ENCODE data around the gene CD80.
"Not testable (repeated sequence)": the region's sequence is repeated elsewhere in the genome, so short reads cannot be mapped to it uniquely, and the experiment has no call there.

Gene CD80

DNA sequence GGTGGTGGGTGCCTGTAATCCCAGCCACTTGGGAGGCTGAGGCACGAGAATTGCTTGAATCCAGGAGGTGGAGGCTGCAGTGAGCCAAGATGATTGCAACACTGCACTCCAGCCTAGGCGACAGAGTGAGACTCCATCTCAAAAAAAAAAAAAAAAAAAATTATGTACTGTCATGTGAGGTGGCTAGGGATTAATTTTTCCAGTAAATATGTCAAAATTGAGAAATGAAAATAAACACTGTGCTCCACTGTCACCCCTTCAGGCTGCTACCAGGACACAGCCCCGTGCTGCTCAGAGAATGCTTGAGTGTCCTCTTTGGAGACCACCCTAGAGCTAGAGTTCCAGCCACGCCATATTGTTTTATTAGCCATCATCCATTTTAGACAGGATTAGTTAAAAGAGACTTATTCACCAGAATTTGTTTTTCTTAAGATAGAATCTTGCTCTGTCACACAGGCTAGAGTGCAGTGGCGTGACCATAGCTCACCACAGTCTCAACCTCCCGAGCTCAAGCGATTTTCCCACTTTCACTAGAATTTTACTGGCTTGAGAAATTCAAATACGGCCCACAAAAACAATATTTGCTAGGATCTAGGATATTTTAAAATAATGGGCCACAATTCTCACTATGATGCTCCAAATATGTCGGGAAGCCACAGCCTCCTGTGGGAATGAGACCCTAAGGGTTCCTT is 642 bp downstream of the CD80 start:
- Histone ChIP-seq H3K9me3 (replicated peaks in 1 of 11) (peaks cover 0 to 4% (median 0%) of the 10 kb centered on the region in 11 experiments; a peak in 1 of 22 replicates), H3K4me2 (peak overlapping the region in 3 of 11 experiments; percentile 75 to 89 (median 84); a peak in 6 of 22 replicates), H3K4me3 (peak overlapping the region in 3 of 10 experiments; percentile 56 to 60 (median 59); a peak in 7 of 20 replicates), H3K9ac (peak overlapping the region in 4 of 11 experiments; percentile 1 to 89 (median 80); a peak in 6 of 22 replicates), H3K27ac (peak overlapping the region in 4 of 11 experiments; percentile 60 to 90 (median 85); a peak in 8 of 22 replicates), H3K27me3 (no peaks in the 10 kb centered on the region), H3K4me1 (peaks cover 0 to 90% (median 14%) of the 10 kb centered on the region in 10 experiments; a peak in 17 of 20 replicates), H4K20me1 (no peaks in the 10 kb centered on the region), H3K36me3 (peaks cover 0 to 8% (median 0%) of the 10 kb centered on the region in 11 experiments; a peak in 2 of 22 replicates)
- TF ChIP-seq Cebpa-rat (IDR thresholded peaks at IDR 0.05), result no peak

DNA sequence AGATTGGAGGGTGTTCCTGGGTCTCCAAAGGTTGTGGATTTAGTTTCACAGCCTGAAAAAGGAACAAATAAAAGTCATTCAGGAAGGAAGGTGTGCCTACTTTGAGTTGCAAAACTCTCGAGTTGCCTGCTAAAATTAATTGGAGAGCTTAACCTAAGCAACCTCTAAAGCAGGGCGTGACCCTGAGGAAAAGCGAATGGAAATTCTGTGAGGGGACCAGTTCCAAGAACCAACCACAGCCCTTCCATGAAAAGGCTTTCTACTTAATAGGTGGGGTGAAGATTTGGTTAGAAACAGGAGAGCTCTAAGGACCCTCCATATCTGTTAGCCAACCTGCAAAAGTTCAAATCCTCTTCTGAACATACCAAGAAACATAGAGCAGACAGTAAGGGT is 1.5 kb downstream of the CD80 start:
- Histone ChIP-seq H3K36me3 (peaks cover 0 to 16% (median 0%) of the 10 kb centered on the region in 11 experiments; a peak in 3 of 22 replicates), H3K27me3 (no peaks in the 10 kb centered on the region), H3K4me1 (peaks cover 0 to 94% (median 14%) of the 10 kb centered on the region in 10 experiments; a peak in 17 of 20 replicates), H3K9me3 (replicated peaks in 1 of 11) (no peaks in the 10 kb centered on the region), H3K27ac (peak overlapping the region in 2 of 11 experiments; percentile 84 to 90; a peak in 3 of 22 replicates), H3K4me3 (peak overlapping the region in 3 of 10 experiments; percentile 56 to 60 (median 59); a peak in 5 of 20 replicates), H3K9ac (peak overlapping the region in 3 of 11 experiments; percentile 4 to 89 (median 86); a peak in 4 of 22 replicates), H4K20me1 (no peaks in the 10 kb centered on the region), H3K4me2 (peak overlapping the region in 4 of 11 experiments; percentile 11 to 89 (median 80); a peak in 6 of 22 replicates)
- TF ChIP-seq Cebpa-rat (IDR thresholded peaks at IDR 0.05), result no peak

DNA sequence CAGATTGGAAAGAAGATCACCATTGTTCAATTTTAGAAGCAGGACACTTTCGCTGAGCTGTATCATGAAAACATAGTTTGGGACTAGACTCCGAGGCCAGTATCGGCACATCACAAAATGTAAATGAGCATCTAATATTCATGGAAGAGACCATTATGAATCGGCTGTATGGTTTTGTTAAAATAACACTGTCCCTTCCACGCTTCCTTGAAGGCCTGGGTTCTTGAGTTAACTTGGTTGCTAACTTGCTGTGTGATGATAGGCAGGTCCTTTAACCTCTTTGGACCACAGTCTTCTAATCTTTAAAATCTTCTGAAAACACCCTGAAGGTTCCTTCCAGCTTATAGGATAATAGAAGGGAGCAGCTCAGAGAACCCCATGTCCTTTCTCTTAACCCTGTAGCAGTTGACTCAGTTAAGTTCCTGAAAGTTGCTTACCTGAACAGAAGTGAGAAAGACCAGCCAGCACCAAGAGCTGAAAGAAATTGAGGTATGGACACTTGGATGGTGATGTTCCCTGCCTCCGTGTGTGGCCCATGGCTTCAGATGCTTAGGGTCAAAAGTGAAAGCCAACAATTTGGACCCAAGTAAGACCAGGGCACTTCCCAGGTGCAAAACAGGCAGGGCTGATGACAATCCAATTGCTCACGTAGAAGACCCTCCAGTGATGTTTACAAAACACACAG is 2.1 kb downstream of the CD80 start:
- Histone ChIP-seq H4K20me1 (no peaks in the 10 kb centered on the region), H3K27ac (peak overlapping the region in 2 of 11 experiments; percentile 84 to 90; a peak in 2 of 22 replicates), H3K4me1 (peaks cover 0 to 88% (median 9%) of the 10 kb centered on the region in 10 experiments; a peak in 17 of 20 replicates), H3K9ac (peak overlapping the region in 3 of 11 experiments; percentile 4 to 89 (median 86); a peak in 3 of 22 replicates), H3K36me3 (peaks cover 0 to 16% (median 0%) of the 10 kb centered on the region in 11 experiments; a peak in 3 of 22 replicates), H3K9me3 (replicated peaks in 1 of 11) (no peaks in the 10 kb centered on the region), H3K27me3 (no peaks in the 10 kb centered on the region), H3K4me3 (peak overlapping the region in 3 of 10 experiments; percentile 56 to 60 (median 59); a peak in 5 of 20 replicates), H3K4me2 (peak overlapping the region in 4 of 11 experiments; percentile 11 to 89 (median 80); a peak in 6 of 22 replicates)
- TF ChIP-seq Cebpa-rat (IDR thresholded peaks at IDR 0.05), result no peak

DNA sequence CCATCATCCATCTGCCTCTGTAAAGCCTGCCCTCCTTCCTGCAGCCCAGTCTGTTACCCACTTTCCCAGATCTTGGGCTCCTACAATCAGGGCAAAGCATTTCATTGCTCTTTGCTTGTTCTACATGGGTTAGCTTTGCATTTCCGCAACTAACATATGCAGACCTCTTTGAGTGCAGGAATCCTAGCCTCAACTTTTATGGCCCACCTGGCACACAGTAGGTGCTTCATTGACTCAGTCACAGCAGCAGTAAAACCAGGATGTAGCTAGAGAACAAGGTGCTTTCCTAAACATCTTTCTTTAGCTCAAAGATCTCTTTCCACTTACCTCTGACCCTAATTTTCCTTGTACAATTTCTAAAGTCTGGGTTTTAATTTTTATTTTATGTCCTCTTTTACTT is 3.5 kb downstream of the CD80 start:
- H3K4me3 ChIP-seq, result peak overlapping the region in 2 of 10 experiments; percentile 59 to 60; a peak in 3 of 20 replicates
- H3K4me1 ChIP-seq, result peaks cover 0 to 84% (median 3%) of the 10 kb centered on the region in 10 experiments; a peak in 8 of 20 replicates
- peak overlapping the region in 4 of 11 experiments; percentile 38 to 79 (median 70); a peak in 6 of 22 replicates for H3K27ac ChIP-seq
- H3K4me2 ChIP-seq, result peak overlapping the region in 4 of 11 experiments; percentile 40 to 89 (median 80); a peak in 8 of 22 replicates
- H3K9me3 ChIP-seq (replicated peaks in 1 of 11), result no peaks in the 10 kb centered on the region
- H4K20me1 ChIP-seq, result no peaks in the 10 kb centered on the region
- no peak for TF ChIP-seq Cebpa-rat (IDR thresholded peaks at IDR 0.05)
- H3K9ac ChIP-seq, result peak overlapping the region in 3 of 11 experiments; percentile 46 to 89 (median 55); a peak in 6 of 22 replicates
- peaks cover 0 to 16% (median 0%) of the 10 kb centered on the region in 11 experiments; a peak in 3 of 22 replicates for H3K36me3 ChIP-seq
- H3K27me3 ChIP-seq, result no peaks in the 10 kb centered on the region

DNA sequence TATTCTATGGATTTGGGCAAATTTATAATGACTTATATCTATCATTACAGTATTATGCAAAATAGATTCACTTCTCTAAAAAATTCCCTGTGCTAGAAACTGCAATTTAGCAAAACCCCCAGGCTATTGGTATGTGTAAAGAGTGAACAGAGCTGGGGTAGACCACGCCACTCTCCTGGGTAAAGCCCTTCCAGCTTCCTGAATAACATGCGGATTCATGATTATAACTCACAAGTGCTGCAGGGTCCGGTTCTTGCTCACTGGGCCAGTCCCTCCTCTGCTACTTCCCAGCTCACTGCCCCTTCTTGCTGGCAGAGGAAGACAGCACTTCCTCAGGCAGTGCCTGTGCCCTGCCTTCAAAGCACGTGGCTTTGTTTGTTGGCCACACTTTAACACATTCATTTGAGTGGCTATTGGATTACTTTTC is 4.1 kb downstream of the CD80 start:
- H3K9me3 ChIP-seq (replicated peaks in 1 of 11), result no peaks in the 10 kb centered on the region
- peak overlapping the region in 3 of 11 experiments; percentile 46 to 89 (median 62); a peak in 4 of 22 replicates for H3K9ac ChIP-seq
- H3K36me3 ChIP-seq, result peaks cover 0 to 19% (median 0%) of the 10 kb centered on the region in 11 experiments; a peak in 4 of 22 replicates
- no peak for TF ChIP-seq Cebpa-rat (IDR thresholded peaks at IDR 0.05)
- H3K27ac ChIP-seq, result peak overlapping the region in 4 of 11 experiments; percentile 38 to 79 (median 70); a peak in 6 of 22 replicates
- H3K4me1 ChIP-seq, result peaks cover 0 to 87% (median 3%) of the 10 kb centered on the region in 10 experiments; a peak in 8 of 20 replicates
- H4K20me1 ChIP-seq, result no peaks in the 10 kb centered on the region
- peak overlapping the region in 1 of 10 experiments; percentile 3; a peak in 2 of 20 replicates for H3K4me3 ChIP-seq
- H3K4me2 ChIP-seq, result peak overlapping the region in 5 of 11 experiments; percentile 6 to 89 (median 75); a peak in 9 of 22 replicates
- H3K27me3 ChIP-seq, result no peaks in the 10 kb centered on the region

DNA sequence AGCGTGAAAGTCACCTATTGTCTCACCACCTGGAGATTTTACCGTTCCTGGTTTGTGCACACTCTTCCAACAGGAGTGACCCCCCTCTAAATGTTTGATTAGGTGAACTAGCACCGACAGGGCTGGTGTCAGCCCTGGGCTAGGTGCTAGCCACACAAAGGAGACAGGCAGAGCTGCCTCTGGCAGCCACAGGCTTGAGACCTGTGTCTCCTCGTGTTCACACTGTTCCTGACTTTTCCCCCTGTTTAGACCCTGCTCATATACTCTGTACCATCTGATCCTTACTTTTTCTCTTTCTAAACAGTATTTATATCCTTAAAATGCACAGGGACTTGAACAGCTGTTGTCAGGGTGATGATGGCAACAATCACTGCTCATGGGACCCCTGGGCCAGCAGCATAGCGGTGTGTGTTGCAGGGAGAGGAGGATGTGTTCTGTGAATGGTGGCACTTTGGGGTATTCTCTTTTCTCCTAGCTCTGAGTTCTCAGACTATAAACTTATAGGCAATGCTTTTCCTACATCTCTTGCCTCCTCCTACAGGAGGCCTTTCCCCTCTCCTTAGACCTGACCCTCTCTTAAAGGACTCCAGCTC is 5.5 kb downstream of the CD80 start:
- Histone ChIP-seq H3K27me3 (no peaks in the 10 kb centered on the region), H3K4me3 (peak overlapping the region in 1 of 10 experiments; percentile 20; a peak in 2 of 20 replicates), H3K4me1 (peaks cover 0 to 88% (median 3%) of the 10 kb centered on the region in 10 experiments; a peak in 8 of 20 replicates), H3K4me2 (peak overlapping the region in 3 of 11 experiments; percentile 75 to 89 (median 84); a peak in 5 of 22 replicates), H3K9ac (peak overlapping the region in 3 of 11 experiments; percentile 44 to 62 (median 46); a peak in 6 of 22 replicates), H3K9me3 (replicated peaks in 1 of 11) (no peaks in the 10 kb centered on the region), H3K27ac (peak overlapping the region in 3 of 11 experiments; percentile 40 to 79 (median 73); a peak in 5 of 22 replicates), H3K36me3 (peaks cover 0 to 30% (median 0%) of the 10 kb centered on the region in 11 experiments; a peak in 5 of 22 replicates), H4K20me1 (no peaks in the 10 kb centered on the region)
- no peak for TF ChIP-seq Cebpa-rat (IDR thresholded peaks at IDR 0.05)

DNA sequence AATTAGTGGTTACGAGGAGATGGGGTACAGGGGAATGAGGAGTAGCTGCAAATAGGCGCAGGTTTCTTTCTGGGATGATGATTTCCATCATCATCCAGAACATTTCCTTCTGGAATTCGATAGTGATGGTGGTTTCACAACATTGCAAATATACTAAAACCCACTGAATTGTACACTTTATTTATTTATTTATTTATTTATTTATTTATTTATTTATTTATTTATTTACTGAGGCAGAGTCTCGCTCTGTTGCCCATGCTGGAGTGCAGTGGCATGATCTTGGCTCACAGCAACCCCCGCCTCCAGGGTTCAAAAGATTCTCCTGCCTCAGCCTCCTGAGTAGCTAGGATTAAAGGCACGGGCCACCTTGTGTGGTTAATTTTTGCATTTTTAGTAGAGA is 6.5 kb downstream of the CD80 start:
- not testable (repeated sequence) for H3K9me3 ChIP-seq (replicated peaks in 1 of 11); H3K9ac ChIP-seq; H3K4me2 ChIP-seq; H3K27ac ChIP-seq; H4K20me1 ChIP-seq; H3K4me3 ChIP-seq; H3K27me3 ChIP-seq
- H3K36me3 ChIP-seq, result peaks cover 0 to 30% (median 0%) of the 10 kb centered on the region in 11 experiments; a peak in 5 of 22 replicates
- H3K4me1 ChIP-seq, result peaks cover 0 to 88% (median 3%) of the 10 kb centered on the region in 10 experiments; a peak in 8 of 20 replicates

DNA sequence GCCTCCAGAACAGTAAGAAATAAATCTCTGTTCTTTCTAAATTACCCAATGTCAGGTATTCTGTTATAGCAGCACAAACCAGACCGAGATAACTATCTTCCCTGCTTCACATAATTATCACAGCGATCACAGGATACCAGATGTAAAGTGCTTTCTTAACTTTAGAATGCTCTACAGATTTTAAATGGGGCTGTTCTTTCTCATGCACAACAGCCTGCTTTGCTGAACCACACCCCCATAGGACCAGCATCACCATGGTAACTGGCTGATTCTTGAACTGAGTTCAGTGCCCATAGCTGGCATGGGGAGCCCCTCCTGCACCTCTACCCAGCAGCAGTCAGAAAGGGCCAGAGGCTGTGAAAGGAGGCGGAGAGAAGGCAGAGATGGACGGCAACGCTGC is 7.8 kb downstream of the CD80 start:
- H3K27me3 ChIP-seq, result no peaks in the 10 kb centered on the region
- no peak overlapping the region for H3K9ac ChIP-seq
- H3K36me3 ChIP-seq, result peaks cover 0 to 24% (median 0%) of the 10 kb centered on the region in 11 experiments; a peak in 4 of 22 replicates
- H3K9me3 ChIP-seq (replicated peaks in 1 of 11), result no peaks in the 10 kb centered on the region
- TF ChIP-seq Cebpa-rat (IDR thresholded peaks at IDR 0.05), result no peak
- H3K4me2 ChIP-seq, result peak overlapping the region in 1 of 11 experiments; percentile 73; a peak in 2 of 22 replicates
- H3K4me3 ChIP-seq, result no peak overlapping the region
- H3K27ac ChIP-seq, result no peak overlapping the region
- peaks cover 0 to 88% (median 3%) of the 10 kb centered on the region in 10 experiments; a peak in 8 of 20 replicates for H3K4me1 ChIP-seq
- no peaks in the 10 kb centered on the region for H4K20me1 ChIP-seq
